ENCODE measurements around the gene RPS6KA5. TPM values are rescaled to one million over a fixed set of nuclear protein-coding genes. Genes with fewer than 3 reads are reported as not detected.

Gene RPS6KA5
- total RNA-seq, 4 donors from 2014 or later = 5.8 to 18.4 (median 9.8) TPM

- Histone ChIP-seq H3K4me3 (no peak overlapping the region), H3K4me1 (peaks cover 14 to 28% of the 10 kb centered on the region in 2 donors), H3K36me3 (no peaks in the 10 kb centered on the region), H3K27me3 (no peaks in the 10 kb centered on the region), H3K9me3 (no peaks in the 10 kb centered on the region), H3K27ac (peak overlapping the region in 2 of 4 donors; percentile 2 to 97)
- intact Hi-C loops (cut with DNase I; ENCODE audit: low total_unique reads) = no loop called here
- in situ Hi-C loops (cut with MboI; ENCODE audit: low sequenced_read_pairs in 4 of 4) = loop anchor here in 3 of 4 donors (5.0 to 25.0 kb wide), 6 partner anchors 114 to 671 kb away; partner anchors contain the start of gene CALM1 (in 1 of the 3)
- no peak for ATAC-seq
- TF ChIP-seq CTCF (IDR thresholded peaks at IDR 0.05 in 4 of 5, conservative IDR thresholded peaks at IDR 0.05 in 1 of 5) (no peak), POLR2A (IDR thresholded peaks at IDR 0.05) (no peak)
- DNase-seq = no peak
Observed at GRCh38 chr14:91058042-91058581, 2.3 kb downstream of the RPS6KA5 start.

GRCh38 chr14:91056361-91056760, 4.1 kb downstream of the RPS6KA5 start:
- H3K9me3 ChIP-seq = no peaks in the 10 kb centered on the region
- in situ Hi-C loops (cut with MboI; ENCODE audit: low sequenced_read_pairs in 4 of 4) = loop anchor here in 3 of 4 donors (5.0 to 25.0 kb wide), 6 partner anchors 116 to 669 kb away; partner anchors contain the start of gene CALM1 (in 1 of the 3)
- no peaks in the 10 kb centered on the region for H3K36me3 ChIP-seq
- intact Hi-C loops (cut with DNase I; ENCODE audit: low total_unique reads) = no loop called here
- DNase-seq (no peak), ATAC-seq (no peak)
- no peak for TF ChIP-seq POLR2A (IDR thresholded peaks at IDR 0.05)
- TF ChIP-seq CTCF (IDR thresholded peaks at IDR 0.05 in 4 of 5, conservative IDR thresholded peaks at IDR 0.05 in 1 of 5) = no peak
- H3K27ac ChIP-seq = no peak overlapping the region
- no peak overlapping the region for H3K4me3 ChIP-seq
- H3K27me3 ChIP-seq = no peaks in the 10 kb centered on the region
- peaks cover 10 to 23% of the 10 kb centered on the region in 2 donors for H3K4me1 ChIP-seq

- TF ChIP-seq CTCF (IDR thresholded peaks at IDR 0.05 in 4 of 5, conservative IDR thresholded peaks at IDR 0.05 in 1 of 5) = no peak
- TF ChIP-seq POLR2A (IDR thresholded peaks at IDR 0.05) = no peak
- in situ Hi-C loops (cut with MboI; ENCODE audit: low sequenced_read_pairs in 4 of 4) = loop anchor here in 3 of 4 donors (5.0 to 25.0 kb wide), 6 partner anchors 117 to 668 kb away; partner anchors contain the start of gene CALM1 (in 1 of the 3)
- intact Hi-C loops (cut with DNase I; ENCODE audit: low total_unique reads) = no loop called here
- no peaks in the 10 kb centered on the region for H3K36me3 ChIP-seq
- DNase-seq (no peak), ATAC-seq (no peak)
- H3K27ac ChIP-seq = no peak overlapping the region
- H3K4me1 ChIP-seq = peaks cover 9 to 21% of the 10 kb centered on the region in 2 donors
- H3K9me3 ChIP-seq = no peaks in the 10 kb centered on the region
- H3K27me3 ChIP-seq = no peaks in the 10 kb centered on the region
- H3K4me3 ChIP-seq = no peak overlapping the region
Observed at GRCh38 chr14:91055016-91055415, 5.4 kb downstream of the RPS6KA5 start.

GRCh38 chr14:91048676-91049075, 11.8 kb downstream of the RPS6KA5 start:
- DNase-seq = no peak
- Histone ChIP-seq H3K9me3 (no peaks in the 10 kb centered on the region), H3K27ac (no peak overlapping the region), H3K4me1 (peaks cover 7 to 8% of the 10 kb centered on the region in 2 donors), H3K36me3 (no peaks in the 10 kb centered on the region), H3K4me3 (no peak overlapping the region), H3K27me3 (no peaks in the 10 kb centered on the region)
- intact Hi-C loops (cut with DNase I; ENCODE audit: low total_unique reads) = no loop called here
- ATAC-seq = no peak
- TF ChIP-seq POLR2A (IDR thresholded peaks at IDR 0.05) (no peak), CTCF (IDR thresholded peaks at IDR 0.05 in 4 of 5, conservative IDR thresholded peaks at IDR 0.05 in 1 of 5) (no peak)
- in situ Hi-C loops (cut with MboI; ENCODE audit: low sequenced_read_pairs in 4 of 4) = no loop called here

All from gastrocnemius medialis (tissue), 4 donors.